Brain microvascular endothelial cell (primary cell): ENCODE results near the gene FAM114A1.

Experiments used
- DNase-seq: peaks from one replicate; pipeline ENCODE4 v3.0.0-alpha.2; 2020
- H3K27ac ChIP-seq: fragments of 250-450 bp; sonication (Bioruptor Pico); 2 replicates; pipeline ENCODE4 v1.5.1; 2020; ENCODE audit warnings: mild to moderate bottlenecking, moderate library complexity
- H3K27me3 ChIP-seq: fragments of 250-450 bp; sonication (Bioruptor Pico); replicated peaks from 2 replicates; pipeline ENCODE4 v1.5.1; 2020; ENCODE audit warnings: mild to moderate bottlenecking
- H3K36me3 ChIP-seq: fragments of 250-450 bp; sonication (Bioruptor Pico); replicated peaks from 2 replicates; pipeline ENCODE4 v1.5.1; 2020; ENCODE audit warnings: mild to moderate bottlenecking
- H3K4me3 ChIP-seq: 2 replicates; pipeline ENCODE4 v1.5.1; 2011; ENCODE audit warnings: low read depth, mild to moderate bottlenecking, control low read depth, low read length, moderate library complexity
- CTCF ChIP-seq: IDR thresholded peaks from 2 replicates; pipeline ENCODE4 v1.5.1; 2011; ENCODE audit warnings: low read depth, mild to moderate bottlenecking, moderate library complexity, low read length, control low read depth, inconsistent platforms; ENCODE audit errors: missing control alignments
- in situ Hi-C: cut with HindIII; loops from 2 replicates; pipeline ENCODE4 v1.10.0; 2017; ENCODE audit warnings: low sequenced_read_pairs, low pct_ligation_motif_present

Gene FAM114A1

GRCh38 chr4:38832624-38833528, 34.7 kb upstream of the FAM114A1 start:
- TF ChIP-seq CTCF = peak; percentile 36
- H3K36me3 ChIP-seq = no peaks in the 10 kb centered on the region
- H3K4me3 ChIP-seq = no peak overlapping the region
- no peak overlapping the region for H3K27ac ChIP-seq
- no peak for DNase-seq
- in situ Hi-C loops = no loop called here
- no peaks in the 10 kb centered on the region for H3K27me3 ChIP-seq

GRCh38 chr4:38834570-38834969, 33.0 kb upstream of the FAM114A1 start:
- Histone ChIP-seq H3K27ac (no peak overlapping the region), H3K36me3 (no peaks in the 10 kb centered on the region), H3K4me3 (no peak overlapping the region), H3K27me3 (no peaks in the 10 kb centered on the region)
- no peak for DNase-seq
- in situ Hi-C loops = no loop called here
- no peak for TF ChIP-seq CTCF

- no peak for DNase-seq
- in situ Hi-C loops = no loop called here
- no peaks in the 10 kb centered on the region for H3K36me3 ChIP-seq
- H3K4me3 ChIP-seq = no peak overlapping the region
- H3K27me3 ChIP-seq = no peaks in the 10 kb centered on the region
- no peak overlapping the region for H3K27ac ChIP-seq
- TF ChIP-seq CTCF = no peak
Observed at GRCh38 chr4:38837334-38837733, 30.3 kb upstream of the FAM114A1 start.

- Histone ChIP-seq H3K27me3 (no peaks in the 10 kb centered on the region), H3K27ac (no peak overlapping the region), H3K36me3 (no peaks in the 10 kb centered on the region), H3K4me3 (no peak overlapping the region)
- no peak for TF ChIP-seq CTCF
- in situ Hi-C loops = no loop called here
- DNase-seq = no peak
Observed at GRCh38 chr4:38837849-38838248, 29.8 kb upstream of the FAM114A1 start.

- H3K27me3 ChIP-seq = no peaks in the 10 kb centered on the region
- no peaks in the 10 kb centered on the region for H3K36me3 ChIP-seq
- DNase-seq = no peak
- H3K4me3 ChIP-seq = no peak overlapping the region
- H3K27ac ChIP-seq = no peak overlapping the region
- in situ Hi-C loops = no loop called here
- TF ChIP-seq CTCF = no peak
Observed at GRCh38 chr4:38842994-38843393, 24.6 kb upstream of the FAM114A1 start.
